MM.1S (cell line): ENCODE data around the gene PRAMEF14.
"Not testable (repeated sequence)": the region's sequence is repeated elsewhere in the genome, so short reads cannot be mapped to it uniquely, and the experiment has no call there.

ENCODE experiments used
- DNase-seq: peaks from one replicate; pipeline ENCODE4 v3.0.0-alpha.2; 2015
- H2AFZ ChIP-seq: fragments of 300-600 bp; sonication (generic); 2 replicates; pipeline ENCODE4 v1.6.0; 2016; ENCODE audit warnings: antibody characterized with exemption, low read length
- H3F3A ChIP-seq: fragments of 300-600 bp; sonication (generic); 2 replicates; pipeline ENCODE4 v1.6.1; 2016; ENCODE audit warnings: mild to moderate bottlenecking, antibody characterized with exemption, low read length, moderate library complexity, mixed read lengths; ENCODE audit not compliant: insufficient read depth
- H3K27ac ChIP-seq: fragments of 300-600 bp; sonication (generic); 2 replicates; pipeline ENCODE4 v1.5.1; 2016; ENCODE audit warnings: mild to moderate bottlenecking, low read length
- H3K27me3 ChIP-seq: fragments of 300-600 bp; sonication (generic); replicated peaks from 2 replicates; pipeline ENCODE4 v1.6.0; 2016; ENCODE audit warnings: low read length; ENCODE audit not compliant: insufficient read depth
- H3K36me3 ChIP-seq: fragments of 300-600 bp; sonication (generic); replicated peaks from 2 replicates; pipeline ENCODE4 v1.6.1; 2016; ENCODE audit warnings: mild to moderate bottlenecking, low read length, mixed read lengths; ENCODE audit not compliant: insufficient read depth
- H3K4me1 ChIP-seq: fragments of 300-600 bp; sonication (generic); 2 replicates; pipeline ENCODE4 v1.6.1; 2016; ENCODE audit warnings: low read length, mixed read lengths
- H3K4me2 ChIP-seq: fragments of 300-600 bp; sonication (generic); 2 replicates; pipeline ENCODE4 v1.6.0; 2016; ENCODE audit warnings: low read depth, low read length
- H3K4me3 ChIP-seq: fragments of 300-600 bp; sonication (generic); 2 replicates; pipeline ENCODE4 v1.5.1; 2016; ENCODE audit warnings: low read length, mixed read lengths
- H3K79me2 ChIP-seq: fragments of 300-600 bp; sonication (generic); 2 replicates; pipeline ENCODE4 v1.6.1; 2016; ENCODE audit warnings: mixed run types, low read length, mixed read lengths
- H3K9ac ChIP-seq: fragments of 300-600 bp; sonication (generic); 2 replicates; pipeline ENCODE4 v1.6.1; 2016; ENCODE audit warnings: low read length, mixed read lengths
- H3K9me2 ChIP-seq: fragments of 300-600 bp; sonication (generic); replicated peaks from 2 replicates; pipeline ENCODE4 v1.6.1; 2016; ENCODE audit warnings: mild to moderate bottlenecking, low read length, mixed read lengths; ENCODE audit not compliant: insufficient read depth
- H3K9me3 ChIP-seq: fragments of 300-600 bp; sonication (generic); replicated peaks from 2 replicates; pipeline ENCODE4 v1.6.1; 2016; ENCODE audit warnings: mild to moderate bottlenecking, low read length, mixed read lengths; ENCODE audit not compliant: insufficient read depth
- H4K20me1 ChIP-seq: fragments of 300-600 bp; sonication (generic); 2 replicates; pipeline ENCODE4 v1.6.1; 2016; ENCODE audit warnings: mild to moderate bottlenecking, low read length, moderate library complexity, mixed read lengths; ENCODE audit not compliant: insufficient read depth

PRAMEF14 gene

GRCh38 chr1:13347034-13347433, at the start of gene PRAMEF14:
Gene PRAMEF14 (minus strand): TSS chr1:13347134. CDS start chr1:13345314, 1,820 bp downstream.
- not testable (repeated sequence) for DNase-seq, H3K9ac ChIP-seq, H3K9me2 ChIP-seq

GRCh38 chr1:13395311-13395710, 48.4 kb upstream of the PRAMEF14 start:
- H3K4me1 ChIP-seq, H3K4me2 ChIP-seq, H3K9me3 ChIP-seq, H3K9me2 ChIP-seq, H3K27ac ChIP-seq, H3K4me3 ChIP-seq, H3K27me3 ChIP-seq, H4K20me1 ChIP-seq, H3F3A ChIP-seq, H3K9ac ChIP-seq, DNase-seq, H2AFZ ChIP-seq, H3K36me3 ChIP-seq, H3K79me2 ChIP-seq: not testable (repeated sequence)

More at GRCh38 chr1:13347034-13347433, at the start of gene PRAMEF14:
- not testable (repeated sequence) for H3K79me2 ChIP-seq, H4K20me1 ChIP-seq, H3K4me2 ChIP-seq, H3K27ac ChIP-seq, H3F3A ChIP-seq, H3K4me1 ChIP-seq, H3K27me3 ChIP-seq, H3K4me3 ChIP-seq, H3K9me3 ChIP-seq, H3K36me3 ChIP-seq, H2AFZ ChIP-seq

GRCh38 chr1:13394761-13395160, 47.8 kb upstream of the PRAMEF14 start:
- H3K27me3 ChIP-seq, H3K4me1 ChIP-seq, H3K9me3 ChIP-seq, H3F3A ChIP-seq, H3K79me2 ChIP-seq, H2AFZ ChIP-seq, DNase-seq, H3K4me3 ChIP-seq, H3K36me3 ChIP-seq, H4K20me1 ChIP-seq, H3K4me2 ChIP-seq, H3K9ac ChIP-seq, H3K27ac ChIP-seq, H3K9me2 ChIP-seq: not testable (repeated sequence)

GRCh38 chr1:13393004-13393403, 46.1 kb upstream of the PRAMEF14 start:
- not testable (repeated sequence) for H3K9me2 ChIP-seq, H3K36me3 ChIP-seq, H3K27ac ChIP-seq, H3K4me1 ChIP-seq, H3F3A ChIP-seq, H4K20me1 ChIP-seq, H3K4me2 ChIP-seq, H3K9ac ChIP-seq, H3K9me3 ChIP-seq, H2AFZ ChIP-seq, H3K4me3 ChIP-seq, H3K79me2 ChIP-seq, H3K27me3 ChIP-seq, DNase-seq

- not testable (repeated sequence) for DNase-seq, H3K79me2 ChIP-seq, H2AFZ ChIP-seq, H4K20me1 ChIP-seq, H3K36me3 ChIP-seq, H3K9me2 ChIP-seq, H3K27me3 ChIP-seq, H3K9me3 ChIP-seq, H3F3A ChIP-seq, H3K27ac ChIP-seq, H3K4me2 ChIP-seq, H3K4me1 ChIP-seq, H3K4me3 ChIP-seq, H3K9ac ChIP-seq
These were observed 42.4 kb upstream of the PRAMEF14 start, which contains the start of gene PRAMEF17 for GRCh38 chr1:13389332-13389731. Gene PRAMEF17 (plus strand): TSS chr1:13389632. CDS start chr1:13389658, 26 bp downstream.

GRCh38 chr1:13380380-13380779, 33.4 kb upstream of the PRAMEF14 start:
- not testable (repeated sequence) for DNase-seq, H3K4me2 ChIP-seq, H3K27me3 ChIP-seq, H2AFZ ChIP-seq, H3K27ac ChIP-seq, H3K9ac ChIP-seq, H3K79me2 ChIP-seq, H3K4me1 ChIP-seq, H3F3A ChIP-seq, H3K9me3 ChIP-seq, H4K20me1 ChIP-seq, H3K9me2 ChIP-seq, H3K4me3 ChIP-seq, H3K36me3 ChIP-seq

GRCh38 chr1:13378983-13379382, 32.0 kb upstream of the PRAMEF14 start:
- not testable (repeated sequence) for H3K4me1 ChIP-seq, H3K9me2 ChIP-seq, H3K27me3 ChIP-seq, H3K9ac ChIP-seq, H3F3A ChIP-seq, H3K36me3 ChIP-seq, DNase-seq, H3K9me3 ChIP-seq, H2AFZ ChIP-seq, H3K79me2 ChIP-seq, H3K4me2 ChIP-seq, H3K27ac ChIP-seq, H3K4me3 ChIP-seq, H4K20me1 ChIP-seq
